CMK (cell line): Measurements from ENCODE around the gene GAPDHS.
A peak's percentile ranks its signal among the peaks of the same experiment; 100 is the strongest.

Experiments used
- DNase-seq: peaks from one replicate; pipeline ENCODE4 v3.0.0-alpha.2; 2010; ENCODE audit warnings: low read depth

GAPDHS gene

DNA sequence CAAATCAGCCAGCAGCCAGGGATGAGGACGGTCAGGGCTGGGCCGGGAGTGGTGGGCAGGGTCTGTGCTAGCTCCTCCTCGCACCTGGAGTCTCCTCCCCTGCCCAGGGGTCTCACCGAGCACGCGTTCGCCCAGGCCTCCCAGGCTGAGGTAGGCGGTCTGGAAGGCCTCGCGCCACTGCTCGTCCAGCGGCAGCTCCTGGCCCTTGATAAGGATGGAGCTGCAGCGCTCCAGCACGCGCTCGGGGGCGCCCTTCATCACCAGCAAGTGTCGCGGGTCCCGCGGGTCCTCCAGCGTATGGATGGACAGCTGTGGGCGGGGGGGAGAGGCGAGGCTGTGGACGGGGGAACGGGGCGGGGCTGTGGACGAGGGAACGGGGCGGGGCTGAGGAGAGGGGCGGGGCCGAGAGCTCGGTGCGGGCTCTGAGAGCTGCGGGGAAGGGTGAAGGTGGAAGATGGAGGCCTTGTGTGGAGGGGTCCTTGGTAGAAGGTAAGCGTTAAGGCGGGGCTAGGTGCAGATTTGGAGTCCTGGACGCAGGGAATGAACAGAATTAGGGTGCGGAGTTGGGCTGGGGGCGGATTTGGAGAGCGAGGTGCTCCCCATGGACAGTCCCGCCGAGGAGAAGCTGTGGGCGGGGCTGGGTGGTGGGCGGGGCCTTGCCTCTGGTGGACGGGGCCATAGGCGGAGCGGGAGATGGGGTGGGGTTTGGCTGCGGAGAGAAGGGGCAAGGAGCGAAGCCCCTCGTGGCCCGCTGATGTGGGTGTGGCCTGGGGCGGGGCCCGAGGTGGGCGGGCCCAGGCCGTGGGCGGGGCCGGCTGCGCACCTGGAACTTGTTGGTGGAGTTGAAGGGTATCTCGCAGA is 24.5 kb downstream of the GAPDHS start:
- DNase-seq: peak; percentile 54

GRCh38 chr19:35558400-35559280 is 25.4 kb downstream of the GAPDHS start:
- DNase-seq: no peak

DNA sequence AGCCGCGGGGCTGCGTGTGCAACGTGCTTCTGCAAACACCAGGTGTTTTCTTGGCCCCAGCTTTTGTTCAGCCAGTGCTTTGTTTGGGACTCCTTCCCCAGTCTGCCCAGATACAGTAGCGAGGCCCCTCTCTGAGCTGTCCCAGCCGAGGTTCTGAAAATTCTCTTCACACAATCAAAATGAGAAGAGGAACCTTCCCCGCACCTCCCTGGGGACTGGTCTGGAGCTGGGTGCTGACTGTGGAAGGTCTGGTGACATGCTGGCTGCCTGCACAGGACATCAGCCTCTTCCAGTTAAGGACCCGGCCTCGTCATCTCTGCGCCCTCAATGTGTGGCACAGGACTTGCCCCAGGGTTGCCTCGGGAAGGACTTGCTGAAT is 26.0 kb downstream of the GAPDHS start:
- DNase-seq: no peak

DNA sequence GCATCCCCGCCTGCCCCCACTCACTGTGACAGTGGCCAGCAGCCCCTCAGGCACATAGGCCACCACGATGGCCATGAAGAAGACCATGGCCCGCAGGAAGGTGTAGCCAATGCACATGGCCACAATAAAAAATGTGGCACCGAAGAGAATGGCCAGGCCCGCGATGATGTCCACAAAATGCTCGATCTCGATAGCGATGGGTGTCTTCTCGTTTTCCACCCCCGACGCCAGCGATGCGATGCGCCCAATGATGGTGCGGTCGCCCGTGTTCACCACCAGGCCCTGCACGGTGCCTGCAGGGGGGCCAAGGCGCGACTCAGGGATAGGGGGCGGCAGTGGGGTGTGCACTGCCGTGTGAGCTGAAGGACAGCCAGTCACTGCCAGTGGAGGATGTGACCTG is 26.5 kb downstream of the GAPDHS start:
- DNase-seq: no peak

DNA sequence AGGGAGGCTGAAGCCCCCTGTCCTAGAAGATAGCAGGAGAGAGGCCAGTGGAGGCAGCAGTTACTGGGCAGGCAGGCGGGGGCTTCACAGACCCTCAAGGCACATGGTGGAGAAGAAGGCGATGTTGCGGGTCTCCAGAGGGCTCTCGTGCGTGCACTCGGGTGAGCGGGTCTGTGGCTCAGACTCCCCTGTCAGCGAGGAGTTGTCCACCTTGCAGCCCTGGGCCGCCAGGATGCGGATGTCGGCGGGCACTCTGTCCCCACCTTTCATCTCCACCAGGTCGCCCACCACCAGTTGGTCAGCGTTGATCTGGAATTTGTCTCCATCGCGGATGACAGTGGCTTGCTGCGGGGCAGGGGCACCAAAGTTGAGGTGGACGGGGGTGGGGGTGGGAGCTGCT is 27.0 kb downstream of the GAPDHS start:
- no peak for DNase-seq

- DNase-seq: no peak
Observed at GRCh38 chr19:35560677-35561076, 27.4 kb downstream of the GAPDHS start.

DNA sequence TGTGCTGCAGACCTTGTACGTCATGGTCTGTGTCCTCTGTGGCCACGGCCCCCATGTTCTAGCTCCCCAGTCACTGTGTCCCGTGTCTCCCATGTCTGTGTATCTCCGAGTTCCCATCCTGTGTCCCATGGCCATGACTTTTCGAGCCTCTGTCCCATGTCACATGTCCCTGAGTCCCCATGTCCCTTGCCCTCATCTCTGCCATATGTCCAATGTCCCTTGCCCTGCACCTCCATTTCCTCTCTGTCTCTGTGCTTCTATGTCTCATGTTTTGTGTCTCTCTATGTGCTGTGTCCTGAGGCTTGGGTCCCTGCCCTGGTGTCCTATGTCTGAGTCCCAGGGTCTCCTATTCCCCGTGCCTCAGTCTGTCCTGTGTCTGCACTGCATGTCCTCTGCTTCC is 28.2 kb downstream of the GAPDHS start:
- no peak for DNase-seq

DNA sequence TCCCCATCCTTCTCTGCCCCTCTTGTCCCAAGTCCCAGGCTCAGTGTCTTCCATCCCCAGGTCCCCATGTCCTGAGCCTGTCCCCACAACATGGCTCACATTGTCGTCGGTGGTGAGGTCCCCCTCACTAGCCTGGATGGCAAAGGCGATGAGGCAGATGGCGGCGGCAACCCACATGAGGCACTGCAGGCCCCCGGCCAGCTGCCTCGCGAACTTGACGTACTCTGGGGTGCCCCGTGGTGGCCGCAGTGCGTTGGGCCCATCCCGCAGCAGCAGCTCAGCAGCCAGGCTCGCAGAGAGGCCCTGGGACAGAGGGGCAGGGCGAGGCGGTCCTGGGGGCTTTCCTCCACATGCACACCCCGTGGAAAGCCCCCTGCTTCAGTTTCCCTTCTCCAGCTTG is 29.1 kb downstream of the GAPDHS start:
- DNase-seq: no peak

- no peak for DNase-seq
Observed at GRCh38 chr19:35562776-35563175, 29.5 kb downstream of the GAPDHS start.

- no peak for DNase-seq
Observed at GRCh38 chr19:35563207-35563829, 30.1 kb downstream of the GAPDHS start, which contains the start of gene ATP4A. ATP4A (minus strand) TSS chr19:35563658; CDS start chr19:35563629, 29 bp downstream.

DNA sequence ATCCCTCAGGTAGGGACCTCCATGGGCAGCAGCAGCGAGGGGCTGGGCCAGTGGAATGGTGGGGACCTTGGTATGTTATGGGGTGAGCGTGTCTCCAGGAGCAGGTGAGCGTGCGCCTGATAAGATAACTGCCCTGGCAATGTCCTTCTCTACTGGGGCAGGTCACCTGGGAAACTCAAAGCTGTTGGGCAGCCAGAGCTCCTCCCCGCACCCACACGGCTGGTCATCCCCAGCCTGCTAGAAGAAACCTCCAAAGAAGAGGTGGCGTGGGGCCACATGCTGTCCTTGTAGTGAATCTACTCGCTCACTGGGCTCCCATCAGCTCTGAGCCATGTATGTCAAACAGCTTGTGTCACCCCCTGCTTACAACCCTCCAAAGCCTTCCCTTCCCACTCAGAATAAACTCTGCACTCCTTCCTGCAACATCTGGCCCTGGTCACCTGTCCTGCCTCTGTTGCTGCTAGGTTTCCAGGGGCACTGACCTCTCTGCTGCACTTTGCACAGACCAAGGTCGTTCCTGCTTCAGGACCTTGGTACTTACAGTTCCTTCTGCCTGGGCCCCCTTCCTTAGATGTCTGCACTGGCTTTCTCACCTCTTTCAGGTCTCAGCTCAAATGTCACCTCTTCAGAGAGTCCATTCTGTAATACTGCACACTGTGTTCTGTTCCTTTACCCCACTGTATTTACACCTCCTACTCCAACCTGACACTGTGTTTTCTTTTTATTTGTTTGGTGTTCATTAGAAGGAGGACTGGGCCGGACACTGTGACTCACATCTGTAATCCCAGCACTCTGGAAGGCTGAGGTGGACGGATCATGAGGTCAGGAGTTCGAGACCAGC is 32.0 kb downstream of the GAPDHS start:
- no peak for DNase-seq

DNA sequence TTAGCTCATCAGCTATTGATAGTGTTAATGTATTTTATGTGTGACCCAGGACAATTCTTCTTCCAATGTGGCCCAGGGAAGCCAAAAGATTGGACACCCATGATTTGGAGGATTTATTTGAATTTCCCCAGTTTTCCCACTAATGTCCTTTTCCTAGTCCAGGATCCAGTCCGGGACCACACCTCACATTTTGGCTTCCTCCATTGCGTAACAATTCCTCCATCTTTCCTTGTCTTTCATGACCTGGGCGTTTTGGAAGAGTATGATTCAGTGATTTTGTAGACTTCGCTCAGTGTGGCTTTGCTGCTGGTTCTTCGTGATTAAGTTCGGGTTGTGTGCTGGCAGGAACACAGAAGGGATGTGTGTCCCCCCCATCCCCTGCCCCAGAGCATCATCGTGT is 33.5 kb downstream of the GAPDHS start:
- no peak for DNase-seq

- DNase-seq: no peak
Observed at GRCh38 chr19:35569281-35569781, 36.1 kb downstream of the GAPDHS start.

GRCh38 chr19:35571406-35571965 is 38.2 kb downstream of the GAPDHS start:
- no peak for DNase-seq

GRCh38 chr19:35577918-35578317 is 44.7 kb downstream of the GAPDHS start:
- DNase-seq: no peak

DNA sequence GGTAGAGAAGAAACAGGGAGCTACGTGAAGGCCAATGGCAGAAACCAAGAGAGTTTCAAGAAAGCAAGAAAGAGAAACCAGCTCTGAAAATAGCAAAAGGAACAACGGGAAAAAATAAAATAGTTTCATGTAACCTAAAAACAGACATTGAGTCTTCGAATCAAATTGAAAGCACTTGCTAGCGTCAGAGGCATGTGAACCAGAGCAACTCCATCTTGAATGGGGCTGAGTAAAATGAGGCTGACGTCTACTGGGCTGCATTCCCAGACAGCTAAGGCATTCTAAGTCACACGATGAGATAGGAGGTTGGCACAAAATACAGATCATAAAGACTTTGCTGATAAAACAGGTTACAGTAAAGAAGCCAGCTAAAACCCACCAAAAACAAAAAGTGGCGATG is 45.5 kb downstream of the GAPDHS start:
- no peak for DNase-seq

- DNase-seq: no peak
Observed at GRCh38 chr19:35582760-35583159, 49.5 kb downstream of the GAPDHS start.

GRCh38 chr19:35585848-35586247 is 52.6 kb downstream of the GAPDHS start, which contains the start of gene PMIS2:
PMIS2 (plus strand) TSS chr19:35586173; CDS start chr19:35586260, 87 bp downstream.
- DNase-seq: no peak

- no peak for DNase-seq
Observed at GRCh38 chr19:35587321-35587720, 54.1 kb downstream of the GAPDHS start.

DNA sequence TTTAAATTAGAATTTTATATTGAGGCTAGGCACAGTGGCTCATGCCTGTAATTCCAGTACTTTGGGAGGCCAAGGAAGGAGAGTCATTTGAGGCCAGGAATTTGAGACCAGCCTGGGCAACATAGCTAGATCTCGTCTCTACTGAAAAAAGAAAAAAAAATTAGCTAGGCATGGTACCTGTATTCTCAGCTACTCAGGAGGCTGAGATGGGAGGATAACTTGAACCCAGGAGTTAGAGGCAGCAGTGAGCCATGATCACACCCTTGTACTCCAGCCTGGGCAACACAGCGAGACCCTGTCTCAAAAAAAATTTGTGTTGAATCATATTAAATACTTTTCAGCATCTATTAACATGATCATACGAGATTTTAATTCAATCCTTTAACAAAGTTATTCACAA is 57.6 kb downstream of the GAPDHS start:
- DNase-seq: no peak

GRCh38 chr19:35592226-35592625 is 59.0 kb downstream of the GAPDHS start:
- DNase-seq: no peak
